Measurements from ENCODE around the gene SCAF11. TPM values are rescaled to one million over a fixed set of nuclear protein-coding genes. Genes with fewer than 3 reads are reported as not detected.

SCAF11 gene
- total and polyA plus RNA-seq, 10 of the 15 experiments (the other 5 are each of a cell fraction or from before 2014, with no cell fraction given) = 42.0 to 153 (median 100) TPM

- DNase-seq (ENCODE audit: low read depth, low spot score) (no peak), FAIRE-seq (no peak), ATAC-seq (no peak)
- no TSS peak for BruUV-seq (replicated peaks)
- Histone ChIP-seq H3K4me1 (ENCODE audit: control insufficient read depth, insufficient read depth, low read length) (no peaks in the 10 kb centered on the region), H3K36me3 (ENCODE audit: control insufficient read depth in 2 of 2, insufficient read depth in 2 of 2, low read length in 1 of 2) (peaks cover 0 to 31% of the 10 kb centered on the region in 2 experiments; a peak in 3 of 4 replicates), H3K27me3 (replicated peaks in 1 of 2; ENCODE audit: control insufficient read depth in 2 of 2, insufficient read depth in 2 of 2, low read length in 1 of 2) (no peaks in the 10 kb centered on the region), H2AFZ (ENCODE audit: control insufficient read depth, low read depth, low read length) (no peak overlapping the region), H3K27ac (ENCODE audit: control insufficient read depth, insufficient read depth) (no peak overlapping the region), H4K20me1 (ENCODE audit: control insufficient read depth, insufficient read depth) (no peaks in the 10 kb centered on the region), H3K9ac (ENCODE audit: control insufficient read depth, insufficient read depth, low read length) (no peak overlapping the region), H3K9me3 (replicated peaks; ENCODE audit: control insufficient read depth, insufficient read depth, low read length) (no peaks in the 10 kb centered on the region), H3K4me3 (no peak overlapping the region), H3K79me2 (ENCODE audit: control insufficient read depth, insufficient read depth, low read length) (no peaks in the 10 kb centered on the region), H3K4me2 (ENCODE audit: control insufficient read depth, insufficient read depth) (no peak overlapping the region)
- ChIA-PET RAD21 (ENCODE audit: unreplicated experiment) (no interaction called here), SMC1A (ENCODE audit: uncharacterized antibody, unreplicated experiment) (interaction anchor here (0.9 to 1.2 kb wide), 3 partner anchors 9 to 46 kb away, joined by 3 to 4 read pairs (median 3); no protein-coding TSS in a partner anchor), POLR2A (no interaction called here), CTCF (no interaction called here)
- in situ Hi-C loops (cut with MboI) (no loop called here), intact Hi-C loops (cut with micrococcal nuclease; ENCODE audit: unreplicated experiment) (no loop called here)
- TF ChIP-seq ZNF687 (IDR thresholded peaks at IDR 0.05) (no peak), SIN3A (IDR thresholded peaks at IDR 0.05; ENCODE audit: low read depth, low read length) (no peak), CREM (IDR thresholded peaks at IDR 0.05; ENCODE audit: low read depth) (no peak), NKRF (conservative IDR thresholded peaks at IDR 0.05) (no peak), MYC (IDR thresholded peaks at IDR 0.05; ENCODE audit: insufficient read depth, insufficient read length, insufficient replicate concordance, low read length, severe bottlenecking) (no peak), SMAD5 (IDR thresholded peaks at IDR 0.05; ENCODE audit: low read depth) (no peak), BHLHE40 (IDR thresholded peaks at IDR 0.05; ENCODE audit: borderline replicate concordance in 1 of 2, low read depth in 2 of 2, low read length in 1 of 2) (no peak), HCFC1 (IDR thresholded peaks at IDR 0.05; ENCODE audit: low read length) (no peak), BMI1 (IDR thresholded peaks at IDR 0.05; ENCODE audit: borderline replicate concordance) (no peak), USF1 (IDR thresholded peaks at IDR 0.05; ENCODE audit: borderline replicate concordance, extremely low read length, insufficient read depth, low read depth, low read length) (no peak), PML (IDR thresholded peaks at IDR 0.05; ENCODE audit: low read length) (no peak)
- 96% methylated on average over 2 of the region's 2 CpGs for WGBS (ENCODE audit: insufficient coverage, insufficient replicate concordance, low lambda C conversion rate, missing lambda C conversion rate)
These were observed 50.6 kb downstream of the SCAF11 start for GRCh38 chr12:45939759-45940158.
